ENCODE data around the gene GMDS.

The GMDS gene

DNA sequence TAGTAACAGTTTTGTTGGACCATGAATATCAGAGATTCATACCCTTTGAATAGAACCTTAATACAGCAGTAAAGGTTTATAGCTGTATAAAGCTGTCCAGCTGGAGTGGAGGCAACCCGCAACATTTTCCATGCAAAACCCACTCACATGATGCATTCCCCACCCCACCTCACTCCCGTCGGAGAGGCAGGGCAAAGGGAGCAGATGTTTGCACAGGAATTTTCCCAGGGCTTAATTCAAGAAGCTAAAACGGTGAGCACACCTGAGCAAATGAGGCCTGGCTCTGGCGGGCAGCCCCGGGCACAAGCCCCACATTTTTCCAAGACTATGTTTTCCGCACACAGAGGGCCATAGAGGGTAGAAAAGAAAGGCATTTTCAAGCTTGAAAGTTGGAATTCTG is 444.0 kb downstream of the GMDS start:
- Histone ChIP-seq H3K9me3 (ENCODE audit: control insufficient read depth, insufficient read depth, low read length) (no peaks in the 10 kb centered on the region), H3K4me1 (ENCODE audit: control insufficient read depth, insufficient read depth, low read length) (peaks cover 17% of the 10 kb centered on the region), H3K27ac (ENCODE audit: low read depth, low read length) (no peak overlapping the region), H3K9ac (ENCODE audit: low read depth, low read length) (no peak overlapping the region), H3K4me3 (ENCODE audit: low read depth, low read length) (no peak overlapping the region), H3K27me3 (ENCODE audit: control insufficient read depth, insufficient read depth, low read length) (no peaks in the 10 kb centered on the region), H3K36me3 (ENCODE audit: control insufficient read depth, insufficient read depth, low read length) (no peaks in the 10 kb centered on the region)

DNA sequence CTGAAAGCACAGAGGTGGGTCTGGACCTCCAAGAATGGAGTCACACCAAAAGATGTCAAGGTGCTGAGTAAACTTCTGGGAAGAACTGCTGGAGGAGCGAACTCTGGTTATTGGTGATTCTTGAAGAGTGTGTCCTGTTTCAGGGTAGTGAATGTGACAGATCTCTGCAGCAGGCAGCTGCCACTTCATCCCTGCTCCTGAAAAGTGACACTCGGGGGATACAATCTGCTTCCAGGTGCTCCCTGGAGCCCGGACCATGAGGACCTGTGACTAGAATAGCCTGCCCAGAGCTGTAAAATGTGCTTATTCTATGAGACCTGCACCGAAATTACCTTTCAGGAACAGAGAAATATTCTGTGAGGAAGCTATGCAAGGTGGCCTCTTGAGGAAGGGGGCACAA is 444.6 kb downstream of the GMDS start:
- no peak overlapping the region for H3K27ac ChIP-seq (ENCODE audit: low read depth, low read length)
- H3K36me3 ChIP-seq (ENCODE audit: control insufficient read depth, insufficient read depth, low read length) = no peaks in the 10 kb centered on the region
- H3K9me3 ChIP-seq (ENCODE audit: control insufficient read depth, insufficient read depth, low read length) = no peaks in the 10 kb centered on the region
- no peak overlapping the region for H3K4me3 ChIP-seq (ENCODE audit: low read depth, low read length)
- peaks cover 17% of the 10 kb centered on the region for H3K4me1 ChIP-seq (ENCODE audit: control insufficient read depth, insufficient read depth, low read length)
- H3K9ac ChIP-seq (ENCODE audit: low read depth, low read length) = no peak overlapping the region
- no peaks in the 10 kb centered on the region for H3K27me3 ChIP-seq (ENCODE audit: control insufficient read depth, insufficient read depth, low read length)

DNA sequence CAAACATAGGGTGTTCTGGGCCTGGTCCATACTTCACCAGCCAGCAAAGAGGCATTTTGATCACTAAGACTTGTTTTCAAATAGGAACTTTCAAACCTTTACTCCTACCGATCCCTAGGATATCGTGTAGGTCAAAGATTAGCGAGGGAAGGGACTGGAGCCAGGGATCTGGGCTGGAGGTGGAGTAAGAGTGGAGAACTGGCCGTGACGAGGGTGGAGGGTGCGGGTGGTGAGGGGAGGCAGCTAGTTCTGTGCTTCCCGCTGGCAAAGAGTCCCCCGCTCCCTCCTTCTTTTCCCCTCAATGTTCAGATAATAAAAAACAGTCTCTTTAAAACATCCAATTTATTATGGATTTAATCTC is 446.5 kb downstream of the GMDS start:
- Histone ChIP-seq H3K4me3 (ENCODE audit: low read depth, low read length) (no peak overlapping the region), H3K4me1 (ENCODE audit: control insufficient read depth, insufficient read depth, low read length) (peaks cover 13% of the 10 kb centered on the region), H3K9ac (ENCODE audit: low read depth, low read length) (no peak overlapping the region), H3K36me3 (ENCODE audit: control insufficient read depth, insufficient read depth, low read length) (no peaks in the 10 kb centered on the region), H3K27ac (ENCODE audit: low read depth, low read length) (no peak overlapping the region), H3K27me3 (ENCODE audit: control insufficient read depth, insufficient read depth, low read length) (no peaks in the 10 kb centered on the region), H3K9me3 (ENCODE audit: control insufficient read depth, insufficient read depth, low read length) (no peaks in the 10 kb centered on the region)

DNA sequence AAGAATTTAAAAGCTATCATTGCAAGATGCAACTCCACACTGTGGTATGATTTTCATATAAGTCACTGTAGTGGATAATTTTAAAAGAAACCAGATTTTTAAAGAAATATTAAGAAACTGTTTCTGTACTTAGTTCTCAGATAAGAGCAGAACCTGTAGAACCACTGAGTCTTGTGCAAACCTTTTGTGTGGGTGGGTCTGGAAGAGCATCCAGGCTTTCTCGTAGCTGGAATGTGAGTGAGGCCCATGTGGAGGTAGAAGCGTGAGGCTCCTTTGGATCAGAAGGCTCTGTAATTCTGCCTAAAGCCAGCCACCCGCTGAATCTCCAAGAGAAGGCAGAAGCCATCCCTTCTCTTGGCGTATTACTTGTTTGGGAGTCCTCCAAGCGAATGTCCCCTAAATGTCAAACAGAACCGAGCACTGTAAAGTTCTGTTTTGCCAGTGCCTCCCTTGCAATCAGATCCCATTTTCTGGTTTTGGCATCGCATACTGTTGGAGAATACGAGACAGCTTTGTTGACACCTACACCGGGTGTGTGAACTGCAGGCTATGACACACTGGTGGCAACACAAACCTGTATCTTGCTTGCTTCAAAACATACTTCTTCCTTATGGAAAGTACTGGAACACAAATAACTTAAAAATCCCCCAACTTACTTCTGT is 447.0 kb downstream of the GMDS start:
- peaks cover 12% of the 10 kb centered on the region for H3K4me1 ChIP-seq (ENCODE audit: control insufficient read depth, insufficient read depth, low read length)
- no peaks in the 10 kb centered on the region for H3K9me3 ChIP-seq (ENCODE audit: control insufficient read depth, insufficient read depth, low read length)
- no peaks in the 10 kb centered on the region for H3K27me3 ChIP-seq (ENCODE audit: control insufficient read depth, insufficient read depth, low read length)
- H3K27ac ChIP-seq (ENCODE audit: low read depth, low read length) = no peak overlapping the region
- no peak overlapping the region for H3K9ac ChIP-seq (ENCODE audit: low read depth, low read length)
- H3K4me3 ChIP-seq (ENCODE audit: low read depth, low read length) = no peak overlapping the region
- H3K36me3 ChIP-seq (ENCODE audit: control insufficient read depth, insufficient read depth, low read length) = no peaks in the 10 kb centered on the region

DNA sequence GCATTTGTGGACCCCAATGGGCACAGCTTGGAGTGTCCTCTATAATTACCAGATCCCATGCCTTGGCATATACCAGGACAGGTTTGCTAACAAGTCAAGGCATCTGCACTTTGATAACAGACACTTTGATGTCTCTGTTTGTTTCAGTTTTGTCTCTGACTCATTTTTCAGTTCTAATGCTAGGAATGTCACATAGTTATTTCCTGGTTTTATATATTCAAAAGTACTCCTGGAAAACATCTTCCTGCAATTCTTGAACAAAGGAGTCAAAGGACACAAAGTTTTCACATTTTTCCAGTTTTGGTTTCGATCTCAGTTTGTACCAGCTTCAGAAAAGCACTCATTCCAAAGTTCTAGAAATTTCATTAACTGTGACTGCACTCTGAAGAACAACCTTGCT is 447.6 kb downstream of the GMDS start:
- Histone ChIP-seq H3K9ac (ENCODE audit: low read depth, low read length) (no peak overlapping the region), H3K27ac (ENCODE audit: low read depth, low read length) (no peak overlapping the region), H3K9me3 (ENCODE audit: control insufficient read depth, insufficient read depth, low read length) (no peaks in the 10 kb centered on the region), H3K4me1 (ENCODE audit: control insufficient read depth, insufficient read depth, low read length) (peaks cover 7% of the 10 kb centered on the region), H3K4me3 (ENCODE audit: low read depth, low read length) (no peak overlapping the region), H3K36me3 (ENCODE audit: control insufficient read depth, insufficient read depth, low read length) (no peaks in the 10 kb centered on the region), H3K27me3 (ENCODE audit: control insufficient read depth, insufficient read depth, low read length) (no peaks in the 10 kb centered on the region)

DNA sequence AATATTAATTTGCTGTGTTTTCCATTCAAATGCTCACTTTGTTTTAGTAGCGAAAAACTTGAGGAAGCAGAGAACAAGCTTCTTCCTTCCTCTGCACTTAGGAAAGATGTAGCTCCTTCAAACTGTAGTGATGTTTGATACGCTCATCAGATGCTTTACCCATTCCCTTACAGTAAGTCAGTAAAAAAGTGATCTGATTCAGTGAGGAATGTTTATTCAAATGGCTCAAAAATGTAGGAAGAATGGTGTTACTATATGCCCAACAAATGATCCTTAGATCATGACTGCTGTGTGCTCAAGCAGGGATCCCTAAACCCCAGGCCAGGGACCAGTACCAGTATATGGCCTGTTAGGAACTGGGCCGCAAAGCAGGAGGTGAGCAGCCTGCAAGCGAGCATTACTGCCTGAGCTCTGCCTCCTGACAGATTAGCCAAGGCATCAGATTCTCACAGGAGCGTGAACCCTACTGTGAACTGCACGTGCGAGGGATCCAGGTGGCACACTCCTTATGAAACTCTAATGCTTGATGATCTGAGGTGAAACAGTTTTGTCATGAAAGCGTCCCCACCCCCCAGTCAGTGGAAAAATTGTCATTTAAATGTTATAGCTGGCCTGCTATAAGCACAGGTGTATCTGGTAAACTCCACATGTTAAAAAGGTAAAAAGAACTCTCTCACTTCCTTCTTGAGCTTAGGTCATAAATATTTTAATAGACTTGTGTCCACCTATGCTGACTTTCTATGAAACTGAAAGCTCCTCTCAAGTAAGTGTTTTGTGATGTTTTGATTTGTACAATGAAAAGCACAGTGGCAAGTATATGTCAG is 448.5 kb downstream of the GMDS start:
- H3K36me3 ChIP-seq (ENCODE audit: control insufficient read depth, insufficient read depth, low read length) = no peaks in the 10 kb centered on the region
- H3K27me3 ChIP-seq (ENCODE audit: control insufficient read depth, insufficient read depth, low read length) = no peaks in the 10 kb centered on the region
- no peak overlapping the region for H3K27ac ChIP-seq (ENCODE audit: low read depth, low read length)
- H3K9me3 ChIP-seq (ENCODE audit: control insufficient read depth, insufficient read depth, low read length) = no peaks in the 10 kb centered on the region
- no peaks in the 10 kb centered on the region for H3K4me1 ChIP-seq (ENCODE audit: control insufficient read depth, insufficient read depth, low read length)
- no peak overlapping the region for H3K9ac ChIP-seq (ENCODE audit: low read depth, low read length)
- H3K4me3 ChIP-seq (ENCODE audit: low read depth, low read length) = no peak overlapping the region

DNA sequence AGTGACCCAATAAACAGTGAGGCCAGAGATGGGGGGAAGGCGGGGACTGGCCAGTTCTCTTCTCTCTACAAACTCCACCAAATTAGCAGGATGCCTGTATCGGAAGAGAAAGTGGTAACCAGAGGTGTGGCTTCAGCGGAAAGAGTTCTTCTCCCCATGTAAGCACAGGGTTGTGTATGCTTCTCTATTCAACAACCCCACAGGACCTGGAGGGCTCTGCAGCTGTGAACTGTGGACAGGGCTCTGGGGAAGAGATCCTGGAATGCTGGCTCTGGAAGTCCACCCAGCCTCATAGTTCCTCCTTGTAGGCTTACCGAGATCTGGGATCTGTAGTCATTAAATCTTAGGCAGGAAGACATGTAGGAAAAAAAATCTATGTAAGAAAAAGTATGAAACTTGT is 449.5 kb downstream of the GMDS start:
- H3K9ac ChIP-seq (ENCODE audit: low read depth, low read length) = no peak overlapping the region
- no peaks in the 10 kb centered on the region for H3K27me3 ChIP-seq (ENCODE audit: control insufficient read depth, insufficient read depth, low read length)
- H3K9me3 ChIP-seq (ENCODE audit: control insufficient read depth, insufficient read depth, low read length) = no peaks in the 10 kb centered on the region
- H3K4me1 ChIP-seq (ENCODE audit: control insufficient read depth, insufficient read depth, low read length) = no peaks in the 10 kb centered on the region
- H3K27ac ChIP-seq (ENCODE audit: low read depth, low read length) = no peak overlapping the region
- no peak overlapping the region for H3K4me3 ChIP-seq (ENCODE audit: low read depth, low read length)
- H3K36me3 ChIP-seq (ENCODE audit: control insufficient read depth, insufficient read depth, low read length) = no peaks in the 10 kb centered on the region

DNA sequence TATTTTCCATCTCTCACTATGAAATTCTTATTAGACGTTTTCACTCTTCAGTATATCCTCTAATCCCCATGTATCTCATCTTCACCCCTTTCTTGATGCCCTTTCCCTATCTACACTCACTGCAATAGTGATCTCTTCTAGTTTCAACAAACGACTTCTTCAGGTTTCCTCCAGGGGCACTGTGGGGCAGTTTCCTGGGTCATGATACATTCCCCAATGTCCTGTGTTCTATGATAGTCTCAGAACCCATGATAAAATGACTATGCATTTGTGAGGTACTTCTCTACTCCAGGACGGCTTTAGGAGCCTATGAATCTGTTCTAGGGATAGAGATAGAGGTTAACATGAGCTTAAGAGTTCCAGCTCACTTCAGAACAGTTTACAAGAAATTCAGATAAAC is 452.4 kb downstream of the GMDS start:
- Histone ChIP-seq H3K27ac (ENCODE audit: low read depth, low read length) (no peak overlapping the region), H3K36me3 (ENCODE audit: control insufficient read depth, insufficient read depth, low read length) (no peaks in the 10 kb centered on the region), H3K9ac (ENCODE audit: low read depth, low read length) (no peak overlapping the region), H3K27me3 (ENCODE audit: control insufficient read depth, insufficient read depth, low read length) (no peaks in the 10 kb centered on the region), H3K9me3 (ENCODE audit: control insufficient read depth, insufficient read depth, low read length) (no peaks in the 10 kb centered on the region), H3K4me3 (ENCODE audit: low read depth, low read length) (no peak overlapping the region), H3K4me1 (ENCODE audit: control insufficient read depth, insufficient read depth, low read length) (no peaks in the 10 kb centered on the region)

DNA sequence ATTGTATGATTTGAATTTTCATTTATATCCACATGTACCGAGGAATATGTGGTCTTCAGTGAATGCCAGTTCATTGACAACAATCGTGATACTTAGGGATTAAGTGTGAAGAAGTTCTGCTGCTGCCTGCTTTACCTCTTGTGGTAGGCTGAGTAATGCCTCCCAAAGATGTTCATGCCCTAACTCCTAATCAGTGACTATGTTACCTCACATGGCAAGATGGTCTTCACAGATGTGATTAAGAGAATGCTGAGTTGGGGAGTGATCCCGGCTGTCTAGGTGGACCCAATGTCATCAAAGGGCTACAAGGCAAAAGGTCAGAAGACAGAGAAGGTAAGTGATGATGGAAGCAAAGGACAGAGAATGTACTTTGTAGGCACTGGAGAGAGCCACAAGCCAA is 454.7 kb downstream of the GMDS start:
- no peaks in the 10 kb centered on the region for H3K9me3 ChIP-seq (ENCODE audit: control insufficient read depth, insufficient read depth, low read length)
- H3K4me1 ChIP-seq (ENCODE audit: control insufficient read depth, insufficient read depth, low read length) = no peaks in the 10 kb centered on the region
- H3K27ac ChIP-seq (ENCODE audit: low read depth, low read length) = no peak overlapping the region

DNA sequence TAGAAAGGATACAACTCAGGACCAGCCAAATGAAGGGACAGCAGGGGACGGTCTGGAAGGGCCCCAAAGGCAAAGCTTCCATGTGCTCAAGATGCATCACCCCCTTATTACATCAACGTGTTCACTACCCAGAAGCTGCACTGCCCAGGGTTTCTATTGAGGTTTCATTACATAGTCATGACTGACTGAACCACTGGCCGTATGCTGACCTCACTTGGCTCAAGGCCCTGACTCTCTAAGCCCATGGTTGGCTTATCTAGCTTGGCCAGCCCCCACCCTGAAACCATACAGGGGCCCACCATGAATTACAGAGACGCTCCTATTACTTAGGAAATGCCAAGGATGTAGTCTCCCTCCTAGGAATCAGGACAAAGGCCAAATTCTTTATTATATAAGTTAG is 456.3 kb downstream of the GMDS start:
- H3K4me1 ChIP-seq (ENCODE audit: control insufficient read depth, insufficient read depth, low read length) = no peaks in the 10 kb centered on the region
- H3K27me3 ChIP-seq (ENCODE audit: control insufficient read depth, insufficient read depth, low read length) = no peaks in the 10 kb centered on the region
- H3K9ac ChIP-seq (ENCODE audit: low read depth, low read length) = no peak overlapping the region
- no peak overlapping the region for H3K4me3 ChIP-seq (ENCODE audit: low read depth, low read length)
- no peak overlapping the region for H3K27ac ChIP-seq (ENCODE audit: low read depth, low read length)
- no peaks in the 10 kb centered on the region for H3K36me3 ChIP-seq (ENCODE audit: control insufficient read depth, insufficient read depth, low read length)
- H3K9me3 ChIP-seq (ENCODE audit: control insufficient read depth, insufficient read depth, low read length) = no peaks in the 10 kb centered on the region

More for the DNA sequence above, 454.7 kb downstream of the GMDS start:
- H3K36me3 ChIP-seq (ENCODE audit: control insufficient read depth, insufficient read depth, low read length) = no peaks in the 10 kb centered on the region
- H3K27me3 ChIP-seq (ENCODE audit: control insufficient read depth, insufficient read depth, low read length) = no peaks in the 10 kb centered on the region
- H3K9ac ChIP-seq (ENCODE audit: low read depth, low read length) = no peak overlapping the region
- H3K4me3 ChIP-seq (ENCODE audit: low read depth, low read length) = no peak overlapping the region

DNA sequence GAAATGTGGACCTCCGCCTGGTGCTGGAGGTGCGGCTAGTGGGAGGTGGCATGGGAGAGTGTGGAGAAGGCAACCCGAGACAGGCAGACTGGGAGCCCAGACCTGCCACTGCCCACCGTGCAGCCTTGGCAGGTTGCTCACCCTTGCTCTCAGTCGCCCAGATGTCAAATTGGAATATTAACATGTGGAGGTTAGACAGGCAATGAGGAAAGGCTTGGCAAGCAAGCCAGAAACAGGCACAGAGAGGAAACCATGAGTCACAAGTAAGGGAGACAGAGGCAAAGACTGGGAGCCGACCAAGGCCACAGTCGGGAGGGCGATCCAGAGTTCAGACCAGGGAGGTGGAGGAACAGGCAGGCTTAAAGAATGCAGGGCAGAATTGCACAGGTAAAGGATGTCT is 457.5 kb downstream of the GMDS start:
- Histone ChIP-seq H3K4me1 (ENCODE audit: control insufficient read depth, insufficient read depth, low read length) (no peaks in the 10 kb centered on the region), H3K9me3 (ENCODE audit: control insufficient read depth, insufficient read depth, low read length) (no peaks in the 10 kb centered on the region), H3K9ac (ENCODE audit: low read depth, low read length) (no peak overlapping the region), H3K27me3 (ENCODE audit: control insufficient read depth, insufficient read depth, low read length) (no peaks in the 10 kb centered on the region), H3K4me3 (ENCODE audit: low read depth, low read length) (no peak overlapping the region), H3K27ac (ENCODE audit: low read depth, low read length) (no peak overlapping the region), H3K36me3 (ENCODE audit: control insufficient read depth, insufficient read depth, low read length) (no peaks in the 10 kb centered on the region)

All from HUES48 (cell line).